Adrenal gland (tissue), 12 donors: ENCODE results near the gene AKT3. TPM values are rescaled to one million over a fixed set of nuclear protein-coding genes. Genes with fewer than 3 reads are reported as not detected.

Source experiments
- DNase-seq, 7 donors: peaks; one replicate each; pipeline ENCODE4 v3.0.0-alpha.2; 2019 to 2020
- H3K27ac ChIP-seq, 5 donors: fragments of 200-600 bp; sonication (generic) in 4 of 5; 1 replicate in 3 of 5; 2 replicates in 2 of 5; pipeline versions ENCODE4 v1.5.1 to v1.8.0; 2016 to 2020; ENCODE audit warnings: mild to moderate bottlenecking in 1 of 5
- H3K27me3 ChIP-seq: fragments of 200-600 bp; 2 replicates; pipeline ENCODE4 v1.8.0; 2021
- H3K36me3 ChIP-seq, 2 donors: fragments of 200-600 bp; replicated peaks in 1 of 2; 1 replicate in 1 of 2; 2 replicates in 1 of 2; pipeline versions ENCODE4 v1.5.1 to v1.8.0; 2018 to 2022
- H3K4me1 ChIP-seq, 2 donors: fragments of 200-600 bp; replicated peaks in 1 of 2; 1 replicate in 1 of 2; 2 replicates in 1 of 2; pipeline versions ENCODE4 v1.5.1 to v1.8.0; 2018 to 2021
- H3K4me3 ChIP-seq, 4 donors: fragments of 200-600 bp; sonication (generic) in 3 of 4; one replicate each; pipeline ENCODE4 v1.5.1; 2016 to 2018
- H3K9me3 ChIP-seq, 3 donors: fragments of 200-600 bp; sonication (generic) in 1 of 3; replicated peaks in 1 of 3; 1 replicate in 2 of 3; 2 replicates in 1 of 3; pipeline versions ENCODE4 v1.5.1 to v1.8.0; 2016 to 2021
- CTCF ChIP-seq, 6 experiments: fragments of 450-650 bp in 4 of 6; fragments of 200-600 bp in 2 of 6; sonication (generic) in 1 of 6; IDR thresholded peaks; 1 replicate in 5 of 6; 2 replicates in 1 of 6; pipeline versions ENCODE4 v1.5.1 to v1.8.0; 2016 to 2021; ENCODE audit warnings: antibody characterized with exemption in 6 of 6, mild to moderate bottlenecking in 2 of 6, moderate library complexity in 1 of 6
- POLR2A ChIP-seq, 2 donors: fragments of 450-650 bp; IDR thresholded peaks; one replicate each; pipeline ENCODE4 v1.6.1; 2017; ENCODE audit warnings: antibody characterized with exemption in 2 of 2, mild to moderate bottlenecking in 2 of 2, moderate library complexity in 1 of 2
- WGBS, 4 donors: extraction: QIAGEN DNeasy Blood & Tissue Kit in 2 of 4; methylation state at CpG; one replicate each; pipeline versions ENCODE4 v1.1.5 to v1.1.7; 2013 to 2017; 5-methylcytosine and 5-hydroxymethylcytosine counted together
- intact Hi-C, 2 donors: fragments of 100-400 bp; cut with DNase I; formaldehyde crosslinking; loops; one replicate each; pipeline versions ENCODE4 v1.14.1 to v1.15.0; 2022 to 2023
- polyA plus RNA-seq, 3 donors: library from polyadenylated mRNA; stranded (reverse); fragments of 200-250 nt in 2 of 3; fragments of 350-450 nt in 1 of 3; fragmentation: Illumina TruSeq in 1 of 3; extraction: RNeasy Lipid Tissue Mini Kit (QIAGEN cat#74804) in 1 of 3; gene quantifications; one replicate each; pipeline ENCODE4 v1.2.3, GENCODE V29; 2013 to 2014
- total RNA-seq, 9 donors: library from RNA; depleted of rRNA in 4 of 9; stranded (reverse); fragments of >200 nt in 4 of 9; fragments of 120-200 nt in 1 of 9; fragmentation: NEBNext Ultra II Directional in 1 of 9; extraction: Animal tissue kit (Norgen Biotek cat#: 25700) in 1 of 9; gene quantifications; one replicate each; pipeline versions ENCODE4 v1.1.0 to v1.2.4, GENCODE V29; 2013 to 2023
- donor health status: healthy with polysubstance abuse.
- donor health status: Bipolar disorder and iron deficiency.
- donor health status: DM: yes; HTN: yes; CAD: no.
- donor health status: DM: no; HTN: no; CAD: no.
- donor health status: DM: no; HTN: no; CAD: no.
- donor health status: DM: yes; HTN: yes; CAD: no.

The AKT3 gene
- total and polyA plus RNA-seq, 12 donors, result 11.4 to 82.3 (median 32.4) TPM

- TF ChIP-seq POLR2A (IDR thresholded peaks at IDR 0.05), result no peak
- TF ChIP-seq CTCF (IDR thresholded peaks at IDR 0.05), result no peak
- Histone ChIP-seq H3K4me1 (no peaks in the 10 kb centered on the region), H3K4me3 (no peak overlapping the region), H3K9me3 (peaks cover 0 to 3% (median 0%) of the 10 kb centered on the region in 3 donors), H3K27ac (no peak overlapping the region), H3K36me3 (no peaks in the 10 kb centered on the region), H3K27me3 (no peaks in the 10 kb centered on the region)
- 96 to 100% (median 99%) methylated on average over 2 of the region's 2 CpGs for WGBS, 4 donors
- intact Hi-C loops, result no loop called here
- no peak for DNase-seq
These were observed 288.3 kb downstream of the AKT3 start for GRCh38 chr1:243561588-243562319.

GRCh38 chr1:243559575-243560162, 290.4 kb downstream of the AKT3 start:
- intact Hi-C loops, result no loop called here
- peaks cover 0 to 3% (median 0%) of the 10 kb centered on the region in 3 donors for H3K9me3 ChIP-seq
- H3K4me3 ChIP-seq, result no peak overlapping the region
- DNase-seq, result no peak
- no peak for TF ChIP-seq CTCF (IDR thresholded peaks at IDR 0.05)
- TF ChIP-seq POLR2A (IDR thresholded peaks at IDR 0.05), result no peak
- H3K27ac ChIP-seq, result no peak overlapping the region
- no peaks in the 10 kb centered on the region for H3K4me1 ChIP-seq
- no peaks in the 10 kb centered on the region for H3K27me3 ChIP-seq
- 82 to 89% (median 84%) methylated on average over 7 of the region's 7 CpGs for WGBS, 4 donors
- no peaks in the 10 kb centered on the region for H3K36me3 ChIP-seq

- intact Hi-C loops, result no loop called here
- no peak overlapping the region for H3K27ac ChIP-seq
- no peak overlapping the region for H3K4me3 ChIP-seq
- no peaks in the 10 kb centered on the region for H3K9me3 ChIP-seq
- WGBS, 4 donors, result 77 to 98% (median 92%) methylated on average over 1 of the region's 1 CpG
- no peaks in the 10 kb centered on the region for H3K27me3 ChIP-seq
- no peaks in the 10 kb centered on the region for H3K36me3 ChIP-seq
- no peaks in the 10 kb centered on the region for H3K4me1 ChIP-seq
- DNase-seq, result no peak
- TF ChIP-seq POLR2A (IDR thresholded peaks at IDR 0.05) (no peak), CTCF (IDR thresholded peaks at IDR 0.05) (no peak)
These were observed 291.5 kb downstream of the AKT3 start for GRCh38 chr1:243558576-243558975.

GRCh38 chr1:243557866-243558265, 292.2 kb downstream of the AKT3 start:
- TF ChIP-seq POLR2A (IDR thresholded peaks at IDR 0.05) (no peak), CTCF (IDR thresholded peaks at IDR 0.05) (no peak)
- Histone ChIP-seq H3K4me1 (no peaks in the 10 kb centered on the region), H3K4me3 (no peak overlapping the region), H3K27me3 (no peaks in the 10 kb centered on the region), H3K36me3 (no peaks in the 10 kb centered on the region), H3K27ac (no peak overlapping the region), H3K9me3 (no peaks in the 10 kb centered on the region)
- intact Hi-C loops, result no loop called here
- no peak for DNase-seq
